ENCODE results near the gene RNU1-4.
"Not testable (repeated sequence)": the region's sequence is repeated elsewhere in the genome, so short reads cannot be mapped to it uniquely, and the experiment has no call there.

GRCh38 chr1:16728243-16728949, 11.9 kb upstream of the RNU1-4 start:
- not testable (repeated sequence) for TF ChIP-seq CTCF, POLR2A (IDR thresholded peaks at IDR 0.05)
